Endothelial cell of umbilical vein (primary cell): ENCODE data around the gene LRRC8B. TPM values are rescaled to one million over a fixed set of nuclear protein-coding genes. Genes with fewer than 3 reads are reported as not detected.

Experiments
- BruUV-seq: library from RNA; stranded (reverse); fragments of 400-500 nt; replicated peaks from 2 replicates; lab custom pipeline; 2021; lab: Mats Ljungman, UMichigan
- CTCF ChIA-PET: fragments of 300-600, 350-600 bp; sonication (Branson Sonifier 250); formaldehyde crosslinking; loops from one replicate; lab custom pipeline; 2021; ENCODE audit warnings: antibody characterized with exemption, inconsistent platforms; lab: Charles Lee
- POLR2A ChIA-PET: fragments of 300-600, 350-600 bp; sonication (Branson Sonifier 250); formaldehyde crosslinking; loops from one replicate; lab custom pipeline; 2021; ENCODE audit warnings: antibody characterized with exemption, inconsistent platforms; lab: Charles Lee
- DNase-seq: peaks from one replicate; pipeline ENCODE4 v3.0.0-alpha.2; 2011; ENCODE audit warnings: low read depth, low spot score
- FAIRE-seq: peaks from 2 replicates; lab custom pipeline; 2011; peaks lifted over from hg19 to GRCh38; lab: Jason Lieb, UNC
- H2AFZ ChIP-seq: 2 replicates; pipeline ENCODE4 v1.6.0; 2012; ENCODE audit warnings: low read depth, low read length, control low read depth, inconsistent platforms
- H3K27ac ChIP-seq: 2 replicates; pipeline ENCODE4 v1.5.1; 2011; ENCODE audit warnings: low read depth, mild to moderate bottlenecking, control low read depth, low read length, moderate library complexity; ENCODE audit not compliant: insufficient read depth
- H3K27me3 ChIP-seq, 2 experiments: 2 replicates each; pipeline versions ENCODE4 v1.6.0 to v1.6.1; 2011; ENCODE audit warnings: low read length in 2 of 2, mixed read lengths in 1 of 2; ENCODE audit not compliant: control insufficient read depth in 2 of 2, insufficient read depth in 2 of 2
- H3K36me3 ChIP-seq, 2 experiments: 2 replicates in 1 of 2; 3 replicates in 1 of 2; pipeline ENCODE4 v1.5.1; 2011; ENCODE audit warnings: low read length in 2 of 2, mild to moderate bottlenecking in 1 of 2, moderate library complexity in 1 of 2; ENCODE audit not compliant: control insufficient read depth in 2 of 2, insufficient read depth in 2 of 2; ENCODE audit errors: extremely low read depth in 1 of 2
- H3K4me1 ChIP-seq: 3 replicates; pipeline ENCODE4 v1.5.1; 2011; ENCODE audit warnings: mild to moderate bottlenecking, low read length; ENCODE audit not compliant: control insufficient read depth, insufficient read depth; ENCODE audit errors: extremely low read depth
- H3K4me2 ChIP-seq: 2 replicates; pipeline ENCODE4 v1.6.1; 2011; ENCODE audit warnings: low read length, control low read depth, mixed read lengths; ENCODE audit not compliant: insufficient read depth
- H3K4me3 ChIP-seq, 3 experiments: fragments of 200-600 bp in 1 of 3; sonication (generic), shearing (Covaris generic) in 1 of 3; replicated peaks in 1 of 3; 2 replicates each; pipeline ENCODE4 v1.5.1; 2011 to 2016; ENCODE audit warnings: control low read depth in 3 of 3, low read length in 3 of 3, mild to moderate bottlenecking in 2 of 3, inconsistent platforms in 1 of 3, low read depth in 1 of 3, moderate library complexity in 1 of 3; ENCODE audit not compliant: insufficient read depth in 1 of 3
- H3K79me2 ChIP-seq: 2 replicates; pipeline ENCODE4 v1.6.0; 2012; ENCODE audit warnings: low read length, inconsistent platforms; ENCODE audit not compliant: control insufficient read depth, insufficient read depth
- H3K9ac ChIP-seq: replicated peaks from 2 replicates; pipeline ENCODE3; 2011; ENCODE audit warnings: low read length, control low read depth; ENCODE audit not compliant: insufficient read depth; ENCODE audit errors: extremely low read depth
- H3K9me1 ChIP-seq: replicated peaks from 3 replicates; pipeline ENCODE4 v1.6.0; 2011; ENCODE audit warnings: mild to moderate bottlenecking, low read length; ENCODE audit not compliant: control insufficient read depth, insufficient read depth; ENCODE audit errors: extremely low read depth
- H3K9me3 ChIP-seq: replicated peaks from 2 replicates; pipeline ENCODE4 v1.5.1; 2012; ENCODE audit warnings: low read length, inconsistent platforms; ENCODE audit not compliant: control insufficient read depth, insufficient read depth
- H4K20me1 ChIP-seq: replicated peaks from 2 replicates; pipeline ENCODE3; 2011; ENCODE audit warnings: mild to moderate bottlenecking, low read length; ENCODE audit not compliant: control insufficient read depth, insufficient read depth; ENCODE audit errors: extremely low read depth
- CTCF ChIP-seq, 2 donors: IDR thresholded peaks; 1 replicate in 1 of 2; 2 replicates in 1 of 2; pipeline ENCODE4 v1.5.1; 2011; ENCODE audit warnings: low read length in 2 of 2, mild to moderate bottlenecking in 2 of 2, moderate library complexity in 2 of 2, control low read depth in 1 of 2, inconsistent platforms in 1 of 2, low read depth in 1 of 2; ENCODE audit not compliant: insufficient read depth in 1 of 2; ENCODE audit errors: extremely low read depth in 1 of 2
- EZH2 ChIP-seq: IDR thresholded peaks from 2 replicates; pipeline ENCODE4 v1.6.1; 2012; ENCODE audit warnings: borderline replicate concordance, low read depth, mild to moderate bottlenecking, moderate library complexity, low read length, inconsistent platforms; ENCODE audit not compliant: severe bottlenecking
- FOS ChIP-seq: IDR thresholded peaks from 2 replicates; pipeline ENCODE4 v1.6.1; 2011; ENCODE audit warnings: mild to moderate bottlenecking, low read length, moderate library complexity, borderline replicate concordance; ENCODE audit not compliant: insufficient read depth
- GATA2 ChIP-seq: IDR thresholded peaks from 2 replicates; pipeline ENCODE4 v1.7.0; 2011; ENCODE audit warnings: low read depth, mild to moderate bottlenecking, moderate library complexity, mixed read lengths, low read length; ENCODE audit not compliant: insufficient read length, insufficient read depth
- JUN ChIP-seq: IDR thresholded peaks from 2 replicates; pipeline ENCODE4 v1.6.1; 2011; ENCODE audit warnings: borderline replicate concordance, low read depth; ENCODE audit not compliant: insufficient read length, insufficient read depth
- MAX ChIP-seq: IDR thresholded peaks from 2 replicates; pipeline ENCODE4 v1.6.1; 2011; ENCODE audit not compliant: insufficient read depth, insufficient read length
- MYC ChIP-seq: IDR thresholded peaks from one replicate; pipeline ENCODE4 v1.6.1; 2011; ENCODE audit warnings: mild to moderate bottlenecking, low read depth, low read length
- POLR2AphosphoS5 ChIP-seq: IDR thresholded peaks from 2 replicates; pipeline ENCODE4 v1.6.1; 2012; ENCODE audit warnings: low read depth, mild to moderate bottlenecking, control low read depth, low read length, moderate library complexity; ENCODE audit not compliant: insufficient read depth
- dilution Hi-C: fragments of 300-500 bp; cut with MboI; formaldehyde crosslinking; loops from one replicate; pipeline ENCODE4 v1.15.0; 2019; ENCODE audit warnings: low sequenced_read_pairs; ENCODE audit not compliant: extremely low pct_ligation_motif_present
- intact Hi-C: fragments of 100-400 bp; cut with micrococcal nuclease; formaldehyde crosslinking; loops from one replicate; pipeline ENCODE4 v1.10.0; 2022
- polyA plus RNA-seq, 4 experiments: library from polyadenylated mRNA; depleted of rRNA in 3 of 4; stranded (reverse) in 3 of 4; unstranded in 1 of 4; fragments of >200 nt; gene quantifications; 2 replicates each; pipeline versions ENCODE4 v1.2.1 to v1.2.3, GENCODE V29; 2011 to 2012; ENCODE audit warnings: missing spikeins in 1 of 4
- total RNA-seq: library from RNA; stranded (reverse); gene quantifications from 2 replicates; pipeline ENCODE4 v1.2.3, GENCODE V29; 2021

LRRC8B gene
- total and polyA plus RNA-seq, 2 donors (not counting 3 experiments of a cell fraction or from before 2014, with no cell fraction given) = 15.2 to 15.8 TPM

GRCh38 chr1:89587729-89588161, 63.1 kb downstream of the LRRC8B start:
- intact Hi-C loops = no loop called here
- ChIA-PET CTCF (no interaction called here), POLR2A (no interaction called here)
- Histone ChIP-seq H3K4me1 (peaks cover 4% of the 10 kb centered on the region), H3K9me1 (no peaks in the 10 kb centered on the region), H2AFZ (no peak overlapping the region), H3K9ac (no peak overlapping the region), H3K27me3 (no peaks in the 10 kb centered on the region), H3K79me2 (no peaks in the 10 kb centered on the region), H3K9me3 (no peaks in the 10 kb centered on the region), H4K20me1 (no peaks in the 10 kb centered on the region), H3K27ac (no peak overlapping the region), H3K4me3 (no peak overlapping the region), H3K4me2 (no peak overlapping the region), H3K36me3 (peaks cover 0 to 4% of the 10 kb centered on the region in 2 experiments)
- dilution Hi-C loops = no loop called here
- FAIRE-seq (no peak), DNase-seq (no peak)
- BruUV-seq = no TSS peak
- no peak for TF ChIP-seq MYC
- TF ChIP-seq JUN = no peak
- TF ChIP-seq FOS = no peak
- TF ChIP-seq MAX = no peak
- no peak for TF ChIP-seq CTCF (IDR thresholded peaks at IDR 0.05; ENCODE audit: extremely low read depth in 1 of 2, insufficient read depth in 1 of 2, low read depth in 1 of 2, low read length in 2 of 2)
- TF ChIP-seq POLR2AphosphoS5 = no peak
- TF ChIP-seq GATA2 = no peak
- no peak for TF ChIP-seq EZH2
